ENCODE data around the gene GPR55. TPM values are rescaled to one million over a fixed set of nuclear protein-coding genes. Genes with fewer than 3 reads are reported as not detected.
A peak's percentile ranks its signal among the peaks of the same experiment; 100 is the strongest.
"Not testable (repeated sequence)": the region's sequence is repeated elsewhere in the genome, so short reads cannot be mapped to it uniquely, and the experiment has no call there.

The GPR55 gene
- total and polyA plus RNA-seq, 10 donors = 0.86 to 6.8 (median 3.1) TPM

DNA sequence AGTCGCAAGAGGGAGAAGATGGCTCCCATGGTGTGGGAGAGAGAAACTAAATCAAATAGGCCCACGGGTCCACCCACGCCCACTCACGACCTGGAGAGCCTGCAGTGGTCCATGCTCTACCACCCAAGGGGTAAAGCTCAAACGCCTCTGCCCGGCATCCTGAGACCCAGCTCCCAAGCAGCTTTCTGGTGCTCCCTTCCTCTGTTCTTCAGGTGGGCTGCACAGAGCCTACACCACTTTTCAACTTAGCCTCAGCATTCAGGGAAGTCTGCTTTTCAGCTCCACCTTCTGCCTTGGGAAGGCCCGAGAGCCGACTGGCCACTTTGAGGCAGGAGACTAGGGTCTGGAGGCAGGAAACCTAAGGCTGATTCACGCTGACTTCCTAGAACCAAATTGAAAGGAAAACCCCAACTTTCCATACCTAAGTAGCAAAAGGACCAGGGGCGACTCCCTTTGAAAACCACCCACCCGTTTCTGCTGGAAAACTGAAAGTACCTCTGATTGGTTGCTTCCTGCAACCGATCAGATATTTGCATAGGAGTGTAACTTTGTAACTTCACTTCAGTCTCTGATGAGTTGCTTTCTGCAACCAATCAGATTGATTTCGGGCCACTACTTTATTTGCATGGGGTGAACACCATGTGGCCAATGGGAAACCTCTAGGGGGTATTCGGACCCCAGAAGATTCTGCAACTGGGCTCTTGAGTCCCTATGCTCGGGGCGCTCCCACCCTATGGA lies 44.0 kb upstream of the GPR55 start:
- TF ChIP-seq POLR2A (IDR thresholded peaks at IDR 0.05) (no peak), POLR2AphosphoS5 (IDR thresholded peaks at IDR 0.05) (no peak), CTCF (IDR thresholded peaks at IDR 0.05 in 8 of 11, conservative IDR thresholded peaks at IDR 0.05 in 3 of 11) (no peak)
- peak overlapping the region in 4 of 8 donors; percentile 3 to 56 (median 20) for H3K4me3 ChIP-seq
- no peak for DNase-seq
- H3K36me3 ChIP-seq = no peaks in the 10 kb centered on the region
- H3K4me1 ChIP-seq = peaks cover 0 to 9% (median 5%) of the 10 kb centered on the region in 6 donors
- intact Hi-C loops (cut with DNase I; ENCODE audit: low total_unique reads) = no loop called here
- WGBS, 5 donors = 75 to 85% (median 79%) methylated on average over 16 of the region's 16 CpGs
- peak overlapping the region in 3 of 8 donors; percentile 17 to 45 (median 39) for H3K27ac ChIP-seq
- no peaks in the 10 kb centered on the region for H3K9me3 ChIP-seq
- no peaks in the 10 kb centered on the region for H3K27me3 ChIP-seq (replicated peaks in 1 of 7)

GRCh38 chr2:230968314-230968713 lies 43.3 kb upstream of the GPR55 start:
- H3K4me3 ChIP-seq; H3K9me3 ChIP-seq; H3K27me3 ChIP-seq (replicated peaks in 1 of 7); intact Hi-C loops (cut with DNase I; ENCODE audit: low total_unique reads); H3K27ac ChIP-seq; H3K36me3 ChIP-seq; DNase-seq; H3K4me1 ChIP-seq: not testable (repeated sequence)
- WGBS, 5 donors = 91 to 94% (median 93%) methylated on average over 5 to 6 of the region's 6 CpGs

DNA sequence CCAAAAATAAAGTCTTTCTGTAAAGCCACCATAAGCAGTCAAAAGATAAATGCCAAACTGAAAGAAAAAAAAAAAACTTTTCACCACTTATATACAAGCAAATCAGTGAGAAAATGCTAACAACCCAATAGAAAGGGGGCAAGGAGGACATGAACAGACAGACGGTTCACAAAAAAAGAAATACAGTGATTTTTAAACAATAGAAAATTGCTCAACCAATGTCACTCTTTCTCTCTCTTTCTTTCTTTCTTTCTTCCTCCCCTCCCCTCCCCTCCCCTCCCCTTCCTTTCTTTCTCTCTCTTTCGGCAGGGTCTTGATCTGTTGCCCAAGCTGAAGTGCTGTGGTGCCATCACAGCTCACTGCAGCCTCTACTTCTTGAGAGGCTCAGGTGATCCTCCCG lies 42.1 kb upstream of the GPR55 start:
- no peaks in the 10 kb centered on the region for H3K36me3 ChIP-seq
- WGBS, 5 donors = 77 to 97% (median 88%) methylated on average over 3 of the region's 3 CpGs
- no peak overlapping the region for H3K4me3 ChIP-seq
- no peak for DNase-seq
- H3K9me3 ChIP-seq = peaks cover 0 to 5% (median 0%) of the 10 kb centered on the region in 8 donors
- TF ChIP-seq CTCF (IDR thresholded peaks at IDR 0.05 in 8 of 11, conservative IDR thresholded peaks at IDR 0.05 in 3 of 11) = no peak
- no peak for TF ChIP-seq POLR2AphosphoS5 (IDR thresholded peaks at IDR 0.05)
- TF ChIP-seq POLR2A (IDR thresholded peaks at IDR 0.05) = no peak
- intact Hi-C loops (cut with DNase I; ENCODE audit: low total_unique reads) = no loop called here
- H3K4me1 ChIP-seq = peaks cover 0 to 2% (median 0%) of the 10 kb centered on the region in 6 donors
- H3K27me3 ChIP-seq (replicated peaks in 1 of 7) = peaks cover 0 to under 1% (median 0%) of the 10 kb centered on the region in 7 donors
- H3K27ac ChIP-seq = no peak overlapping the region

DNA sequence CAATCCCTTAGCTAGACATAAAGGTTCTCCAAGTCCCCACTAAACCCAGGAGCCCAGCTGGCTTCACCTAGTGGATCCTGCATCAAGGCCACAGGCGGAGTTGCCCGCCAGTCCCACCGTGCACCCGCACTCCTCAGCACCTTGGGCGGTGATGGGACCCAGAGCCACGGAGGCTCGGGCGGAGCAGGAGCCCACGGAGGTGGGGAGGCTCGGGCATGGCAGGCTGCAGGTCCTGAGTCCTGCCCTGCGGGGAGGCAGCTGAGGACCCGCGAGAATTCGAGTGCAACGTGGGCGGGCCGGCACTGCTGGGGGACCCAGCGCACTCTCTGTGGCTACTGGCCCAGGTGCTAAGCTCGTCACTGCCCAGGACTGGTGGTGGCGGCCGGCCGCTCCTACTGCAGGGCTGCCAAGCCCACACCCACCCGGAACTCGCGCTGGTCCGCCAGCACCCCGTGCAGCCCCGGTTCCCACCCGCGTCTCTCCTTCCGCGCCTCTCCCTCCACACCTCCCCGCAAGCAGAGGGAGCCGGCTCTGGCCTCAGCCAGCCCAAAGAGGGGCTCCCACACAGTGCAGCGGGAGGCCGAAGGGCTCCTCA lies 39.2 kb upstream of the GPR55 start:
- intact Hi-C loops (cut with DNase I; ENCODE audit: low total_unique reads) = no loop called here
- WGBS, 5 donors = 94 to 97% (median 96%) methylated on average over 33 to 36 of the region's 36 CpGs
- no peak overlapping the region for H3K4me3 ChIP-seq
- no peak for TF ChIP-seq POLR2AphosphoS5 (IDR thresholded peaks at IDR 0.05)
- no peak for TF ChIP-seq CTCF (IDR thresholded peaks at IDR 0.05 in 8 of 11, conservative IDR thresholded peaks at IDR 0.05 in 3 of 11)
- TF ChIP-seq POLR2A (IDR thresholded peaks at IDR 0.05) = no peak
- peaks cover 0 to 5% (median 0%) of the 10 kb centered on the region in 8 donors for H3K9me3 ChIP-seq
- DNase-seq = no peak
- peaks cover 0 to 20% (median 3%) of the 10 kb centered on the region in 7 donors for H3K27me3 ChIP-seq (replicated peaks in 1 of 7)
- H3K36me3 ChIP-seq = no peaks in the 10 kb centered on the region
- peaks cover 0 to 2% (median 0%) of the 10 kb centered on the region in 6 donors for H3K4me1 ChIP-seq
- no peak overlapping the region for H3K27ac ChIP-seq
